ENCODE results near the gene PDZRN3. TPM values are rescaled to one million over a fixed set of nuclear protein-coding genes. Genes with fewer than 3 reads are reported as not detected.

Gene PDZRN3
- total RNA-seq, 1 donor from 2014 or later: 3.4 TPM

GRCh38 chr3:73661265-73661664 is 36.5 kb upstream of the PDZRN3 start:
- Histone ChIP-seq H3K9ac (no peak overlapping the region), H3K9me3 (ENCODE audit: low read depth) (no peaks in the 10 kb centered on the region), H3K4me3 (no peak overlapping the region), H3K27ac (no peak overlapping the region), H2AFZ (replicated peaks) (no peak overlapping the region), H3K79me2 (ENCODE audit: low read depth) (no peaks in the 10 kb centered on the region), H3K4me2 (no peak overlapping the region), H3K27me3 (no peaks in the 10 kb centered on the region), H3K36me3 (no peaks in the 10 kb centered on the region), H4K20me1 (ENCODE audit: low read depth) (no peaks in the 10 kb centered on the region), H3F3A (ENCODE audit: low read depth) (no peaks in the 10 kb centered on the region), H3K4me1 (peaks cover 4% of the 10 kb centered on the region)
- DNase-seq (ENCODE audit: low spot score): no peak
- Mint-ChIP-seq H3K27ac (no peak overlapping the region), H3K4me1 (peaks cover 4% of the 10 kb centered on the region), H3K27me3 (ENCODE audit: insufficient read depth, low read depth) (peaks cover 4% of the 10 kb centered on the region), H3K36me3 (no peaks in the 10 kb centered on the region), H3K4me3 (no peak overlapping the region), H3K9me3 (no peaks in the 10 kb centered on the region)
- TF ChIP-seq EZH2 (IDR thresholded peaks at IDR 0.05): no peak
- TF ChIP-seq CTCF (IDR thresholded peaks at IDR 0.05): no peak
- TF ChIP-seq EZH2phosphoT487 (IDR thresholded peaks at IDR 0.05): no peak

- H4K20me1 ChIP-seq (ENCODE audit: low read depth): no peaks in the 10 kb centered on the region
- H3K27ac ChIP-seq: no peak overlapping the region
- DNase-seq (ENCODE audit: low spot score): no peak
- H3K4me3 Mint-ChIP-seq: no peak overlapping the region
- H3K4me2 ChIP-seq: no peak overlapping the region
- no peaks in the 10 kb centered on the region for H3K9me3 ChIP-seq (ENCODE audit: low read depth)
- no peak overlapping the region for H3K9ac ChIP-seq
- H3K4me1 Mint-ChIP-seq: peaks cover 4% of the 10 kb centered on the region
- TF ChIP-seq EZH2 (IDR thresholded peaks at IDR 0.05): no peak
- TF ChIP-seq EZH2phosphoT487 (IDR thresholded peaks at IDR 0.05): no peak
- TF ChIP-seq CTCF (IDR thresholded peaks at IDR 0.05): no peak
- no peak overlapping the region for H3K4me3 ChIP-seq
- H3K27me3 ChIP-seq: no peaks in the 10 kb centered on the region
- H3K36me3 ChIP-seq: no peaks in the 10 kb centered on the region
- H3K9me3 Mint-ChIP-seq: no peaks in the 10 kb centered on the region
- H3K36me3 Mint-ChIP-seq: no peaks in the 10 kb centered on the region
- no peak overlapping the region for H2AFZ ChIP-seq (replicated peaks)
- no peaks in the 10 kb centered on the region for H3F3A ChIP-seq (ENCODE audit: low read depth)
- H3K79me2 ChIP-seq (ENCODE audit: low read depth): no peaks in the 10 kb centered on the region
- H3K4me1 ChIP-seq: peaks cover 4% of the 10 kb centered on the region
- H3K27me3 Mint-ChIP-seq (ENCODE audit: insufficient read depth, low read depth): peaks cover 6% of the 10 kb centered on the region
- no peak overlapping the region for H3K27ac Mint-ChIP-seq
Observed at GRCh38 chr3:73658227-73658626, 33.5 kb upstream of the PDZRN3 start.

- Histone ChIP-seq H3F3A (ENCODE audit: low read depth) (no peaks in the 10 kb centered on the region), H3K4me2 (no peak overlapping the region), H3K4me1 (peaks cover 4% of the 10 kb centered on the region), H4K20me1 (ENCODE audit: low read depth) (no peaks in the 10 kb centered on the region), H3K79me2 (ENCODE audit: low read depth) (no peaks in the 10 kb centered on the region), H3K9ac (no peak overlapping the region), H3K27ac (no peak overlapping the region), H3K27me3 (no peaks in the 10 kb centered on the region), H3K4me3 (no peak overlapping the region), H2AFZ (replicated peaks) (no peak overlapping the region), H3K36me3 (no peaks in the 10 kb centered on the region), H3K9me3 (ENCODE audit: low read depth) (no peaks in the 10 kb centered on the region)
- Mint-ChIP-seq H3K27me3 (ENCODE audit: insufficient read depth, low read depth) (peaks cover 6% of the 10 kb centered on the region), H3K9me3 (no peaks in the 10 kb centered on the region), H3K4me3 (no peak overlapping the region), H3K36me3 (no peaks in the 10 kb centered on the region), H3K27ac (no peak overlapping the region), H3K4me1 (peaks cover 4% of the 10 kb centered on the region)
- TF ChIP-seq CTCF (IDR thresholded peaks at IDR 0.05): no peak
- no peak for TF ChIP-seq EZH2 (IDR thresholded peaks at IDR 0.05)
- no peak for TF ChIP-seq EZH2phosphoT487 (IDR thresholded peaks at IDR 0.05)
- no peak for DNase-seq (ENCODE audit: low spot score)
Observed at GRCh38 chr3:73657186-73657585, 32.4 kb upstream of the PDZRN3 start.
